HG02885 (cell line): Measurements from ENCODE around the gene SMOC2.
"Not testable (repeated sequence)": the region's sequence is repeated elsewhere in the genome, so short reads cannot be mapped to it uniquely, and the experiment has no call there.

Experiments
- ATAC-seq: cut with Tn5 transposase; IDR thresholded peaks from one replicate; pipeline ENCODE4 v1.9.1; 2021; ENCODE audit warnings: mild to moderate bottlenecking; ENCODE audit not compliant: unreplicated experiment, poor library complexity

SMOC2 gene

GRCh38 chr6:168585441-168585840 lies 144.5 kb downstream of the SMOC2 start:
- ATAC-seq = no peak

- ATAC-seq = no peak
Measured at GRCh38 chr6:168589275-168589674, 148.3 kb downstream of the SMOC2 start.

GRCh38 chr6:168590406-168590805 lies 149.4 kb downstream of the SMOC2 start:
- no peak for ATAC-seq

- no peak for ATAC-seq
Measured at GRCh38 chr6:168596344-168596743, 155.4 kb downstream of the SMOC2 start.

- ATAC-seq = no peak
Measured at GRCh38 chr6:168597471-168597875, 156.5 kb downstream of the SMOC2 start.

GRCh38 chr6:168598251-168599117 lies 157.5 kb downstream of the SMOC2 start:
- ATAC-seq = no peak

GRCh38 chr6:168599118-168599494 lies 158.1 kb downstream of the SMOC2 start:
- no peak for ATAC-seq

- no peak for ATAC-seq
Measured at GRCh38 chr6:168599769-168600330, 158.9 kb downstream of the SMOC2 start.

- ATAC-seq = no peak
Measured at GRCh38 chr6:168600381-168600780, 159.4 kb downstream of the SMOC2 start.

- ATAC-seq = no peak
Measured at GRCh38 chr6:168601111-168601510, 160.1 kb downstream of the SMOC2 start.

GRCh38 chr6:168601546-168601945 lies 160.6 kb downstream of the SMOC2 start:
- ATAC-seq = no peak

- no peak for ATAC-seq
Measured at GRCh38 chr6:168602576-168602975, 161.6 kb downstream of the SMOC2 start.

- ATAC-seq = no peak
Measured at GRCh38 chr6:168603234-168603633, 162.2 kb downstream of the SMOC2 start.

GRCh38 chr6:168605964-168606363 lies 165.0 kb downstream of the SMOC2 start:
- ATAC-seq = no peak

GRCh38 chr6:168606722-168607121 lies 165.7 kb downstream of the SMOC2 start:
- ATAC-seq = no peak

GRCh38 chr6:168607272-168608112 lies 166.5 kb downstream of the SMOC2 start:
- no peak for ATAC-seq

GRCh38 chr6:168608113-168608400 lies 167.1 kb downstream of the SMOC2 start:
- ATAC-seq = no peak

GRCh38 chr6:168609026-168609685 lies 168.2 kb downstream of the SMOC2 start:
- ATAC-seq = no peak

- ATAC-seq = no peak
Measured at GRCh38 chr6:168609914-168610490, 169.0 kb downstream of the SMOC2 start.

GRCh38 chr6:168610966-168611365 lies 170.0 kb downstream of the SMOC2 start:
- ATAC-seq = not testable (repeated sequence)
